HL-60 (cell line): Measurements from ENCODE around the gene ROCK1.

Experiments
- DNase-seq, 2 experiments: peaks; one replicate each; pipeline ENCODE4 v3.0.0-alpha.2; 2010 to 2020; ENCODE audit warnings: low read depth in 1 of 2, low spot score in 1 of 2
- H3K27ac ChIP-seq: fragments of 250-450 bp; sonication (Bioruptor Pico); replicated peaks from 2 replicates; pipeline ENCODE4 v1.5.1; 2020; ENCODE audit warnings: mild to moderate bottlenecking, moderate library complexity
- H3K27me3 ChIP-seq: fragments of 250-450 bp; sonication (Bioruptor Pico); 2 replicates; pipeline ENCODE4 v1.5.1; 2021; ENCODE audit warnings: mild to moderate bottlenecking, moderate library complexity; ENCODE audit not compliant: insufficient read depth, poor library complexity, severe bottlenecking
- H3K4me3 ChIP-seq: replicated peaks from 2 replicates; pipeline ENCODE4 v1.5.1; 2011; ENCODE audit warnings: mild to moderate bottlenecking, control low read depth, low read length; ENCODE audit not compliant: insufficient read depth
- CTCF ChIP-seq: IDR thresholded peaks from one replicate; pipeline ENCODE4 v1.5.1; 2011; ENCODE audit warnings: low read length, control low read depth, inconsistent platforms; ENCODE audit not compliant: insufficient read depth
- GABPA ChIP-seq: IDR thresholded peaks from 2 replicates; pipeline ENCODE4 v1.6.1; 2012; ENCODE audit warnings: low read depth
- POLR2AphosphoS5 ChIP-seq: IDR thresholded peaks from 2 replicates; pipeline ENCODE4 v1.6.1; 2012; ENCODE audit warnings: low read depth
- REST ChIP-seq: IDR thresholded peaks from 2 replicates; pipeline ENCODE4 v1.6.1; 2012; ENCODE audit warnings: low read depth; ENCODE audit not compliant: insufficient replicate concordance
- SPI1 ChIP-seq: IDR thresholded peaks from 2 replicates; pipeline ENCODE4 v1.6.1; 2012; ENCODE audit warnings: low read depth, mild to moderate bottlenecking, borderline replicate concordance

The ROCK1 gene

GRCh38 chr18:21081426-21081825 lies 30.2 kb downstream of the ROCK1 start:
- H3K27me3 ChIP-seq: no peaks in the 10 kb centered on the region
- no peak overlapping the region for H3K4me3 ChIP-seq
- no peak for TF ChIP-seq REST
- TF ChIP-seq SPI1: no peak
- no peak for TF ChIP-seq POLR2AphosphoS5
- no peak overlapping the region for H3K27ac ChIP-seq
- no peak for DNase-seq

- Histone ChIP-seq H3K27me3 (no peaks in the 10 kb centered on the region), H3K4me3 (no peak overlapping the region), H3K27ac (no peak overlapping the region)
- no peak for TF ChIP-seq REST
- no peak for TF ChIP-seq CTCF
- TF ChIP-seq POLR2AphosphoS5: no peak
- no peak for TF ChIP-seq SPI1
- TF ChIP-seq GABPA: no peak
- DNase-seq: no peak
These were observed 31.0 kb downstream of the ROCK1 start for GRCh38 chr18:21080576-21080975.

- DNase-seq: no peak
- H3K4me3 ChIP-seq: no peak overlapping the region
- H3K27ac ChIP-seq: no peak overlapping the region
- no peak for TF ChIP-seq CTCF
- peak; percentile 22; the same call in 1 of the 2 replicates for TF ChIP-seq SPI1
- H3K27me3 ChIP-seq: no peaks in the 10 kb centered on the region
These were observed 37.0 kb downstream of the ROCK1 start for GRCh38 chr18:21074336-21075323.

- no peak for TF ChIP-seq POLR2AphosphoS5
- TF ChIP-seq GABPA: no peak
- TF ChIP-seq SPI1: no peak
- TF ChIP-seq REST: no peak
- no peak for TF ChIP-seq CTCF
- Histone ChIP-seq H3K4me3 (no peak overlapping the region), H3K27me3 (no peaks in the 10 kb centered on the region), H3K27ac (no peak overlapping the region)
- no peak for DNase-seq
These were observed 38.4 kb downstream of the ROCK1 start for GRCh38 chr18:21073180-21073579.
